Neural progenitor cell (in vitro differentiated cells): ENCODE results near the gene SCAPER. TPM values are rescaled to one million over a fixed set of nuclear protein-coding genes. Genes with fewer than 3 reads are reported as not detected.
"Not testable (repeated sequence)": the region's sequence is repeated elsewhere in the genome, so short reads cannot be mapped to it uniquely, and the experiment has no call there.

Experiments used
- DNase-seq: peaks from one replicate; pipeline ENCODE4 v3.0.0-alpha.2; 2016; ENCODE audit warnings: low spot score
- H2AFZ ChIP-seq: fragments of 200-600 bp; sonication (generic); replicated peaks from 2 replicates; pipeline ENCODE4 v1.6.1; 2016; ENCODE audit warnings: antibody characterized with exemption
- H3F3A ChIP-seq: fragments of 200-600 bp; sonication (generic); 2 replicates; pipeline ENCODE4 v1.6.1; 2016; ENCODE audit warnings: antibody characterized with exemption, low read depth
- H3K27ac ChIP-seq: fragments of 200-600 bp; sonication (generic); 2 replicates; pipeline ENCODE4 v1.5.1; 2016; ENCODE audit warnings: mild to moderate bottlenecking
- H3K27me3 ChIP-seq: fragments of 200-600 bp; sonication (generic); 2 replicates; pipeline ENCODE4 v1.6.1; 2016; ENCODE audit warnings: mild to moderate bottlenecking, moderate library complexity
- H3K36me3 ChIP-seq: fragments of 200-600 bp; sonication (generic); 2 replicates; pipeline ENCODE4 v1.5.1; 2016
- H3K4me1 ChIP-seq: fragments of 200-600 bp; sonication (generic); 2 replicates; pipeline ENCODE4 v1.6.1; 2016; ENCODE audit warnings: mixed run types
- H3K4me2 ChIP-seq: fragments of 200-600 bp; sonication (generic); 2 replicates; pipeline ENCODE4 v1.6.1; 2016
- H3K4me3 ChIP-seq: fragments of 200-600 bp; sonication (generic); 2 replicates; pipeline ENCODE4 v1.5.1; 2016
- H3K79me2 ChIP-seq: fragments of 200-600 bp; sonication (generic); 2 replicates; pipeline ENCODE4 v1.6.1; 2016; ENCODE audit warnings: low read depth
- H3K9ac ChIP-seq: fragments of 200-600 bp; sonication (generic); 2 replicates; pipeline ENCODE4 v1.6.1; 2016
- H3K9me3 ChIP-seq: fragments of 200-600 bp; sonication (generic); 2 replicates; pipeline ENCODE4 v1.5.1; 2016; ENCODE audit warnings: low read depth
- H4K20me1 ChIP-seq: fragments of 200-600 bp; sonication (generic); 2 replicates; pipeline ENCODE4 v1.6.1; 2016; ENCODE audit warnings: low read depth
- H3K27ac Mint-ChIP-seq: 3 replicates; pipeline ENCODE4 v1.8.0; 2021; ENCODE audit warnings: mixed read lengths
- H3K27me3 Mint-ChIP-seq: 2 replicates; pipeline ENCODE4 v1.8.0; 2022; ENCODE audit warnings: low read depth, mild to moderate bottlenecking, inconsistent platforms, moderate library complexity, mixed read lengths; ENCODE audit not compliant: insufficient read depth
- H3K36me3 Mint-ChIP-seq: 3 replicates; pipeline ENCODE4 v1.8.0; 2021; ENCODE audit warnings: mixed read lengths
- H3K4me1 Mint-ChIP-seq: 3 replicates; pipeline ENCODE4 v1.8.0; 2021; ENCODE audit warnings: mixed read lengths
- H3K4me3 Mint-ChIP-seq: 3 replicates; pipeline ENCODE4 v1.8.0; 2021; ENCODE audit warnings: mild to moderate bottlenecking, moderate library complexity, mixed read lengths
- H3K9me3 Mint-ChIP-seq: 3 replicates; pipeline ENCODE4 v1.8.0; 2020; ENCODE audit warnings: mixed read lengths
- EZH2 ChIP-seq: fragments of 200-600 bp; sonication (generic); IDR thresholded peaks from 2 replicates; pipeline ENCODE4 v1.6.1; 2017; ENCODE audit warnings: antibody characterized with exemption, mild to moderate bottlenecking, moderate library complexity
- EZH2phosphoT487 ChIP-seq: fragments of 200-600 bp; sonication (generic); IDR thresholded peaks from 2 replicates; pipeline ENCODE4 v1.6.1; 2017; ENCODE audit warnings: antibody characterized with exemption
- microRNA-seq: library from miRNA; unstranded; fragments of <30 nt; microRNA quantifications from one replicate; pipeline ENCODE4, GENCODE V29; 2016
- small RNA-seq: library from RNA; depleted of rRNA; stranded (forward); fragments of <200 nt; gene quantifications from one replicate; pipeline ENCODE3, GENCODE V24; 2015
- total RNA-seq: library from RNA; depleted of rRNA; stranded (reverse); fragments of >200 nt; gene quantifications from 2 replicates; pipeline ENCODE4 v1.2.3, GENCODE V29; 2015; ENCODE audit warnings: low replicate concordance
- TF ChIP-seq, protein P1 (sequence below): fragments of 200-600 bp; sonication (generic); IDR thresholded peaks from 2 replicates; pipeline ENCODE4 v1.5.1; 2017; ENCODE audit warnings: antibody characterized with exemption, mild to moderate bottlenecking

Gene SCAPER
- total RNA-seq, 1 donor from 2014 or later: 20.4 TPM

DNA sequence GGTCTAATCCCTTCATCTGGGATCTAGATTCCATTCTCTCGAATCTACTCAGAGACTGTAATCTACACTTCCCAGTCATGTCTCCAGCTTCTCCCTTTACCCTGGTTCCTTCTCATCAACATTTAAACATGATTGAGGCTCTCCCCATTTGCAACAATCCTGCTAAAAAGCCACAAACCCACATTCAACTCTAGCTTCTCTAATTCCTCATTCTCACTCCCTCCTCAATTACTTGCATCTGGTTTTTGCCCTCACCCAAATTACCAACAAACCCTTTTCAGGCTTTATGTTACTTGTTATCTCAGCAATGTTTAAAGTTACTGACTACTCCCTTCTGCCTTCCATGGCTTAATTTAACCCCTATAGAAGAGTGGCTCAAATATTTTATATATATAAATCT is 605.4 kb downstream of the SCAPER start:
- peaks cover 3% of the 10 kb centered on the region for H3K4me1 Mint-ChIP-seq
- peaks cover 10% of the 10 kb centered on the region for H3K4me1 ChIP-seq
- H3K79me2 ChIP-seq: peaks cover 83% of the 10 kb centered on the region
- TF ChIP-seq EZH2phosphoT487 (no peak), EZH2 (no peak)
- TF ChIP-seq, protein P1, sequence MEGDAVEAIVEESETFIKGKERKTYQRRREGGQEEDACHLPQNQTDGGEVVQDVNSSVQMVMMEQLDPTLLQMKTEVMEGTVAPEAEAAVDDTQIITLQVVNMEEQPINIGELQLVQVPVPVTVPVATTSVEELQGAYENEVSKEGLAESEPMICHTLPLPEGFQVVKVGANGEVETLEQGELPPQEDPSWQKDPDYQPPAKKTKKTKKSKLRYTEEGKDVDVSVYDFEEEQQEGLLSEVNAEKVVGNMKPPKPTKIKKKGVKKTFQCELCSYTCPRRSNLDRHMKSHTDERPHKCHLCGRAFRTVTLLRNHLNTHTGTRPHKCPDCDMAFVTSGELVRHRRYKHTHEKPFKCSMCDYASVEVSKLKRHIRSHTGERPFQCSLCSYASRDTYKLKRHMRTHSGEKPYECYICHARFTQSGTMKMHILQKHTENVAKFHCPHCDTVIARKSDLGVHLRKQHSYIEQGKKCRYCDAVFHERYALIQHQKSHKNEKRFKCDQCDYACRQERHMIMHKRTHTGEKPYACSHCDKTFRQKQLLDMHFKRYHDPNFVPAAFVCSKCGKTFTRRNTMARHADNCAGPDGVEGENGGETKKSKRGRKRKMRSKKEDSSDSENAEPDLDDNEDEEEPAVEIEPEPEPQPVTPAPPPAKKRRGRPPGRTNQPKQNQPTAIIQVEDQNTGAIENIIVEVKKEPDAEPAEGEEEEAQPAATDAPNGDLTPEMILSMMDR: no peak
- no peaks in the 10 kb centered on the region for H3K9me3 ChIP-seq
- H3K27ac ChIP-seq: no peak overlapping the region
- no peak overlapping the region for H3K4me3 ChIP-seq
- no peaks in the 10 kb centered on the region for H3K27me3 ChIP-seq
- H3K27ac Mint-ChIP-seq: no peak overlapping the region
- DNase-seq: no peak
- H3K27me3 Mint-ChIP-seq: no peaks in the 10 kb centered on the region
- no peak overlapping the region for H3K9ac ChIP-seq
- no peak overlapping the region for H2AFZ ChIP-seq
- no peak overlapping the region for H3K4me2 ChIP-seq
- peaks cover 18% of the 10 kb centered on the region for H4K20me1 ChIP-seq
- no peaks in the 10 kb centered on the region for H3F3A ChIP-seq
- no peaks in the 10 kb centered on the region for H3K36me3 Mint-ChIP-seq
- H3K36me3 ChIP-seq: no peaks in the 10 kb centered on the region
- no peaks in the 10 kb centered on the region for H3K9me3 Mint-ChIP-seq
- H3K4me3 Mint-ChIP-seq: no peak overlapping the region

DNA sequence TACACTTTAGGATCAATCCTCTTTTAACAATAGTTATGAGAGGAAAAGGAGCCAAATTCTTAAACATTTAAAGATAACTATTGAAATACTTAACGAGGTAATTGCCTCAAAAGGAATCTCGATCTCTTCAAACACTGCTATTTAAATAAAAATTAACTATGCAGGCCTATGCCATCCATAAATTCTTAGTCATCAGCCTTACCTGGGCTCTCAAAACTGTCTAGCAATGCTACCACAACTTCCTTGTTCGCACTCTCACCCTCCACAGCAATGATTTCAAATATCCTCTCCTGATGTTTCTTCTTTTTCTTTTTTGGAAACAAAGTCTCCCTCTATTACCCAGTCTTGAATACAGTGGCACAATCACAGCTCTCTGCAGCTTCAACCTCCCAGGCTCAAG is 606.2 kb downstream of the SCAPER start:
- H2AFZ ChIP-seq: no peak overlapping the region
- Mint-ChIP-seq H3K4me3 (no peak overlapping the region), H3K36me3 (no peaks in the 10 kb centered on the region), H3K4me1 (peaks cover 3% of the 10 kb centered on the region), H3K27me3 (no peaks in the 10 kb centered on the region), H3K9me3 (no peaks in the 10 kb centered on the region), H3K27ac (no peak overlapping the region)
- H3K27ac ChIP-seq: no peak overlapping the region
- H3K4me2 ChIP-seq: no peak overlapping the region
- peaks cover 77% of the 10 kb centered on the region for H3K79me2 ChIP-seq
- DNase-seq: no peak
- H3F3A ChIP-seq: no peaks in the 10 kb centered on the region
- peaks cover 10% of the 10 kb centered on the region for H3K4me1 ChIP-seq
- no peaks in the 10 kb centered on the region for H3K9me3 ChIP-seq
- H3K36me3 ChIP-seq: no peaks in the 10 kb centered on the region
- H3K4me3 ChIP-seq: no peak overlapping the region
- peaks cover 18% of the 10 kb centered on the region for H4K20me1 ChIP-seq
- H3K27me3 ChIP-seq: no peaks in the 10 kb centered on the region
- H3K9ac ChIP-seq: no peak overlapping the region
- TF ChIP-seq EZH2phosphoT487 (no peak), EZH2 (no peak)
- TF ChIP-seq, protein P1: no peak

DNA sequence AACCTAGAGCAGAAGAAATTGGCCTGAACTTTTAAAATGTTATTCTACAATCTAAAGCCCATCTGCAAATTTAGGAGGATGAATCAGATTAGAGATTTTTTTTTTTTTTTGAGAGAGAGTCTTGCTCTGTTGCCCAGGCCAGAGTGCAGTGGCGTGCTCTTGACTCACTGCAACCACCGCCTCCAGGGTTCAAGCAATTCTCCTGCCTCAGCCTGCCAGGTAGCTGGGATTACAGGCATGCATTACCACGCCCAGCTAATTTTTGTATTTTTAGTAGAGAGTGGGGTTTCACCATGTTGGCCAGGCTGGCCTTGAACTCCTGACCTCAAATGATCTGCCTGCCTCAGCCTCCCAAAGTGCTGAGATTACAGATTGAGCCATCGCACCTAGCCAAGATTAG is 607.2 kb downstream of the SCAPER start:
- not testable (repeated sequence) for H3K27me3 Mint-ChIP-seq, H3K4me3 Mint-ChIP-seq, H3K36me3 Mint-ChIP-seq, H2AFZ ChIP-seq, H3K27ac ChIP-seq, H3K27ac Mint-ChIP-seq, H3K9ac ChIP-seq, H3K9me3 Mint-ChIP-seq, H3K36me3 ChIP-seq, H3K4me2 ChIP-seq, DNase-seq, H3K27me3 ChIP-seq, H3K9me3 ChIP-seq, H3K4me1 Mint-ChIP-seq, H3K4me3 ChIP-seq, H3F3A ChIP-seq
- peaks cover 18% of the 10 kb centered on the region for H4K20me1 ChIP-seq
- peaks cover 73% of the 10 kb centered on the region for H3K79me2 ChIP-seq
- H3K4me1 ChIP-seq: peaks cover 10% of the 10 kb centered on the region

Small RNA genes within 50 kb of the gene (microRNA-seq; reads per million reads assigned to microRNA genes)
- not detected for gene MIR3713

Small RNA genes within 50 kb of the gene (small RNA-seq; reads per million reads assigned to genes)
- gene AC090751.1 (not detected), gene MIR3713 (not detected)

Other genes with a start within 250 kb of the SCAPER start
- gene RCN2, start 26.4 kb upstream of the SCAPER start, total RNA-seq: 358 and 645 TPM in 2 replicates
- 0.19 and 0.77 TPM in 2 replicates for gene PSTPIP1, start 89.8 kb upstream of the SCAPER start, total RNA-seq
- 331 and 474 TPM in 2 replicates for gene TSPAN3, start 165.8 kb upstream of the SCAPER start, total RNA-seq